Thoracic aorta (tissue), 2 donors: ENCODE measurements around the gene MAD1L1. TPM values are rescaled to one million over a fixed set of nuclear protein-coding genes. Genes with fewer than 3 reads are reported as not detected.

Experiments
- ATAC-seq: fragments of 150-250 bp; one replicate; pipeline ENCODE4 v1.8.0; 2017; ENCODE audit warnings: low read depth; ENCODE audit not compliant: insufficient number of reproducible peaks, low FRiP score
- DNase-seq: peaks from one replicate; pipeline ENCODE4 v3.0.0-alpha.2; 2020; ENCODE audit warnings: low spot score
- H3K27ac ChIP-seq, 2 donors: fragments of 200-600 bp; sonication (generic); 1 replicate in 1 of 2; 2 replicates in 1 of 2; pipeline ENCODE4 v1.5.1; 2016; ENCODE audit warnings: mild to moderate bottlenecking in 2 of 2, moderate library complexity in 2 of 2
- H3K27me3 ChIP-seq: fragments of 200-600 bp; sonication (generic); replicated peaks from 2 replicates; pipeline ENCODE4 v1.6.0; 2016; ENCODE audit warnings: mild to moderate bottlenecking; ENCODE audit not compliant: insufficient read depth
- H3K36me3 ChIP-seq: fragments of 200-600 bp; sonication (generic); one replicate; pipeline ENCODE4 v1.5.1; 2016
- H3K4me1 ChIP-seq, 2 donors: fragments of 200-600 bp; sonication (generic); 1 replicate in 1 of 2; 2 replicates in 1 of 2; pipeline versions ENCODE4 v1.5.1 to v1.6.0; 2016; ENCODE audit warnings: low read depth in 2 of 2, mild to moderate bottlenecking in 1 of 2; ENCODE audit not compliant: control insufficient read depth in 1 of 2
- H3K4me3 ChIP-seq: fragments of 200-600 bp; sonication (generic); 2 replicates; pipeline ENCODE4 v1.5.1; 2016; ENCODE audit warnings: mild to moderate bottlenecking
- H3K9me3 ChIP-seq: fragments of 200-600 bp; sonication (generic); 2 replicates; pipeline ENCODE4 v1.5.1; 2016
- total RNA-seq, 2 donors: library from RNA; depleted of rRNA; stranded (reverse); fragments of >200 nt; gene quantifications; one replicate each; pipeline versions ENCODE4 v1.1.0 to v1.2.3, GENCODE V29; 2016
- TF ChIP-seq, protein P1 (sequence below): fragments of 200-600 bp; sonication (generic); IDR thresholded peaks from one replicate; pipeline ENCODE4 v1.5.1; 2019; ENCODE audit warnings: antibody characterized with exemption

MAD1L1 gene
- total RNA-seq, 2 donors from 2014 or later, result 27.4 to 41.3 TPM

DNA sequence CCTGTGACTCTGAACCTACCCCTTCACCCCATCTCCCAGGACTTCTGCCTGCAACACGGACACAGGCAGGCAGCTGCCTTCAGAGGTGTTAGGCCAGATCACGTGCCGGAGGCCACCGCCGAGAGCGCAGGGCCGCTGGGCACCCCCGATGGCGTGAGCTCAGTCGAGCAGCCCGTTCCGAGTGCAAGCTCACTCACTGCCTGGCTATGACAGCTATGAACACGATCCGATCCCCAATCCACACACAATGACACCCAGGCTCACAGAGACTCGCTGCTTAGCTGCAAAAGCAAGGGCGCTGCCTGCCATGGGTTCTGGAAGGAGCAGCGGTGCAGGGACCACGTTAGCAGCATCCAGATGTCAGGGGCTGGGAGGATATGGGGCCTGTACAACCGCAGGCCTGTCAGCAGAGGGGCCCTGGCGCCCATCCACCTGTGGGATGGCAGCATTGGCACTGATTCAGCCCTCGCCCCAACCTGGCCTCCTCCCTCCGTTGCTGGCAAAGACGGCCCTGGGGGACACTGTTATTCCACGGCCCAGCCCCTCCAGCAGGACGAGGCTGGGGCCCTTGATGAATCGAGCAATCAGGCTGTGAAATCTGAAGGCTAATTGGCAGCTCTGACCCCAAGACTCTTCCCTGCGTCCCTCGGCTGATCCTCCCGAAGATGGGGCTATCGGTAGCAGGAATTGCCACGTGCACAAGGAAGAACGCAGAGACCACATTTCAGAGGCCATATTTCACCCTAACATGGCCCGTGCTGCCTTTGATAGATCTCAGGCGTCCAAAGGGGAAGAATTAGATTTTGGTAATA, 332.6 kb downstream of the MAD1L1 start:
- DNase-seq (no peak), ATAC-seq (no peak)
- H3K36me3 ChIP-seq, result peaks cover 3% of the 10 kb centered on the region
- H3K27me3 ChIP-seq, result no peaks in the 10 kb centered on the region
- H3K27ac ChIP-seq, result no peak overlapping the region
- no peaks in the 10 kb centered on the region for H3K4me1 ChIP-seq
- H3K4me3 ChIP-seq, result no peak overlapping the region
- TF ChIP-seq, protein P1, sequence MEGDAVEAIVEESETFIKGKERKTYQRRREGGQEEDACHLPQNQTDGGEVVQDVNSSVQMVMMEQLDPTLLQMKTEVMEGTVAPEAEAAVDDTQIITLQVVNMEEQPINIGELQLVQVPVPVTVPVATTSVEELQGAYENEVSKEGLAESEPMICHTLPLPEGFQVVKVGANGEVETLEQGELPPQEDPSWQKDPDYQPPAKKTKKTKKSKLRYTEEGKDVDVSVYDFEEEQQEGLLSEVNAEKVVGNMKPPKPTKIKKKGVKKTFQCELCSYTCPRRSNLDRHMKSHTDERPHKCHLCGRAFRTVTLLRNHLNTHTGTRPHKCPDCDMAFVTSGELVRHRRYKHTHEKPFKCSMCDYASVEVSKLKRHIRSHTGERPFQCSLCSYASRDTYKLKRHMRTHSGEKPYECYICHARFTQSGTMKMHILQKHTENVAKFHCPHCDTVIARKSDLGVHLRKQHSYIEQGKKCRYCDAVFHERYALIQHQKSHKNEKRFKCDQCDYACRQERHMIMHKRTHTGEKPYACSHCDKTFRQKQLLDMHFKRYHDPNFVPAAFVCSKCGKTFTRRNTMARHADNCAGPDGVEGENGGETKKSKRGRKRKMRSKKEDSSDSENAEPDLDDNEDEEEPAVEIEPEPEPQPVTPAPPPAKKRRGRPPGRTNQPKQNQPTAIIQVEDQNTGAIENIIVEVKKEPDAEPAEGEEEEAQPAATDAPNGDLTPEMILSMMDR, result no peak
- no peaks in the 10 kb centered on the region for H3K9me3 ChIP-seq

DNA sequence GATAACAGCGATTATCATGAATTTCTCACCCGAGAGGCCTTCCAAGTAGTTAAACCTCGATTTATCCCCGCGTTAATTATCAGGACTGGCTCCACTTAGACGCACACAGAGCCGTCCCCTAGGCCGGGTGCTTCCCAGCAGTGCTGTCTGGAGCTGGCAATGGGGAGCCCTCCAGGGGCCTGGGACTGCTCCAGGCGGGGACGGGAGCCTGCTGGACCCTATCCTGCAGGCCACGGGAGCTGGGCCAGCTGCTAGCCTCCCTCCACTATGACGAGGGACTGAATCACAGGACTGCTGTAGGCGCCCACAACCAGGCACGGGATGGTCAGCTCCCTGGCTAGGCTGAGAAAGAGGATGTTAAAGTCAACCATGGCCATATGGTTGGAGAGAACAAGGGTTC, 333.5 kb downstream of the MAD1L1 start:
- TF ChIP-seq, protein P1, result no peak
- Histone ChIP-seq H3K4me3 (no peak overlapping the region), H3K27ac (no peak overlapping the region), H3K4me1 (no peaks in the 10 kb centered on the region), H3K9me3 (no peaks in the 10 kb centered on the region), H3K27me3 (no peaks in the 10 kb centered on the region), H3K36me3 (peaks cover 3% of the 10 kb centered on the region)
- ATAC-seq (no peak), DNase-seq (no peak)

DNA sequence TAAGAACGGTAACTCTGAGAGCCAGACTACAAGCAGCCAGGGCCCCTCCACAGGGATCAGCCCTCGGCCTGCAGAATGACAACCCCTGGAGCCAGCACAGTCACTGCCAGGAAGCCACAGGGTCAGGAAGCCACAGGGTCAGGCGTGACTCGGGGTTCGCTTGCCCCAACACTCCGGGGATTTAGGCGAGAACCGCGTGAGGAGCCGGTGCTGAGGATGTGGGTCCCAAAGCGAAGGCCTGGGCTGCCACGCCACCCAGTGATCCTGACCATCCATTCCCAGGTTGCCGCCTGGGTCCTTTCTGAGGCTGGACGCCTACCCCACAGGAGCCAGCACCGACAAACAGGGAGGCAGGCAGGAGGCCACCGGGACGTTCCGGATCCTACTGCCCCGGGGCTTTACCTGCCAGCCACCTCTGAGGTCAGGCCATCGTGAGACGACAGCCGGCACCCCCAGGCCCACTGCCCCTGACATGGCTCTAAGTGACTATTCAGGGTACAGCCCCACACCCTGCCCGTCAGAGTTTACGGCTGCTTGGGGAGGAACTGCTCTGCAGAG, 334.0 kb downstream of the MAD1L1 start:
- DNase-seq (no peak), ATAC-seq (no peak)
- TF ChIP-seq, protein P1, result no peak

DNA sequence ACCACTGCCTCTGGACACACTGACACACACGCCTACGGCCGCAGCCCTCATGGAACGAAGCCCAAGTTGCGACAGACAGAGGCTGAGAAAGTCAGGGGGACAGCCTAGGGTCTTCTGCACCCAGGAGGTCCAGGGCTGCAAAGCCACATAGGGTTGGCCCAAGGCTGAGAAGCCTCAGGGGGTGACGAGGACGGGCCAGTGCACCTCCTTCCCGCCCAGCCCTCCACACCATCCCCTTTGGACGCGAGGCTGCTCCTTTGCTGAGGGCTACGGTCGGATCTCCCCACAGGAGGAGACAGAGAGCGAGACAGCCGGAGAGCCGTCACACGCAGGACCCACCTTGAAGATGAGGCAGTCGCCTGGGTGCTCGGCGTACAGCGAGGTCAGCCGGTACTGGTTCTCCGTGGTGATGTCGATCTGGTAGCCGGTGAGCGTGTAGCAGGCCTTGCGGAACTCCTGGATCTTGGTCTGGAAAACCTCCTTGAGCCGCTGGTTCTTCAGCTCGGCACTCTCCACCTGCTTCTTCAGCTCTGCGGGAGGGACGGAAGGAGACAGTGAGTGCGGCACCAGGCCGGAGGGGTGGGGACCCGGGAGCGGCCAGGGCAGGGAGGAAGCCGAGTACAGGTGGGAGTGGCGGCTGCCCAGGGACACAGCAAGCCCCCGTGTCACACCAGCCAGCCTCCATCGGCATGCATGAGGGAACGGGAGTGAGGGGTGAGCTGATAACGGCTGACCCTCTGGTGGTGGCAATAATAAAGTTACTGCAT, 334.7 kb downstream of the MAD1L1 start:
- no peak for ATAC-seq
- Histone ChIP-seq H3K27me3 (no peaks in the 10 kb centered on the region), H3K9me3 (no peaks in the 10 kb centered on the region), H3K4me3 (no peak overlapping the region), H3K36me3 (peaks cover 3% of the 10 kb centered on the region), H3K4me1 (no peaks in the 10 kb centered on the region), H3K27ac (no peak overlapping the region)
- TF ChIP-seq, protein P1, result no peak
- no peak for DNase-seq

More for the DNA sequence above, 334.0 kb downstream of the MAD1L1 start:
- Histone ChIP-seq H3K36me3 (peaks cover 3% of the 10 kb centered on the region), H3K4me1 (no peaks in the 10 kb centered on the region), H3K27ac (no peak overlapping the region), H3K27me3 (no peaks in the 10 kb centered on the region), H3K9me3 (no peaks in the 10 kb centered on the region), H3K4me3 (no peak overlapping the region)
